Prostate gland (tissue), 2 donors: ENCODE measurements around the gene BMP6. TPM values are rescaled to one million over a fixed set of nuclear protein-coding genes. Genes with fewer than 3 reads are reported as not detected.
"Not testable (repeated sequence)": the region's sequence is repeated elsewhere in the genome, so short reads cannot be mapped to it uniquely, and the experiment has no call there.

ENCODE experiments used
- DNase-seq: peaks from one replicate; pipeline ENCODE4 v3.0.0-alpha.2; 2019; ENCODE audit warnings: low spot score
- H3K27ac ChIP-seq, 2 donors: fragments of 200-600 bp; sonication (generic); 2 replicates each; pipeline ENCODE4 v1.5.1; 2017 to 2019
- H3K27me3 ChIP-seq: fragments of 200-600 bp; sonication (generic); replicated peaks from 2 replicates; pipeline ENCODE4 v1.5.1; 2019; ENCODE audit not compliant: insufficient read depth
- H3K36me3 ChIP-seq, 2 donors: fragments of 200-600 bp; sonication (generic); 1 replicate in 1 of 2; 2 replicates in 1 of 2; pipeline versions ENCODE4 v1.5.1 to v1.8.1; 2017 to 2019
- H3K4me1 ChIP-seq: fragments of 200-600 bp; sonication (generic); replicated peaks from 2 replicates; pipeline ENCODE4 v1.5.1; 2019
- H3K4me3 ChIP-seq, 2 donors: fragments of 200-600 bp; sonication (generic); 2 replicates each; pipeline ENCODE4 v1.5.1; 2017 to 2019
- H3K9me3 ChIP-seq: fragments of 200-600 bp; sonication (generic); 2 replicates; pipeline ENCODE4 v1.5.1; 2017
- POLR2A ChIP-seq: fragments of 450-650 bp; IDR thresholded peaks from one replicate; pipeline ENCODE4 v1.6.1; 2016; ENCODE audit warnings: antibody characterized with exemption, mild to moderate bottlenecking
- POLR2AphosphoS5 ChIP-seq: sonication (generic); formaldehyde crosslinking; IDR thresholded peaks from one replicate; pipeline ENCODE4 v1.6.1; 2017; ENCODE audit warnings: antibody characterized with exemption
- WGBS: methylation state at CpG from one replicate; pipeline ENCODE4 v1.1.5; 2018; 5-methylcytosine and 5-hydroxymethylcytosine counted together
- intact Hi-C: fragments of 100-400 bp; cut with DNase I; formaldehyde crosslinking; loops from one replicate; pipeline ENCODE4 v1.14.2; 2022
- total RNA-seq, 2 donors: library from RNA; depleted of rRNA; stranded (reverse); fragments of >200 nt; gene quantifications; one replicate each; pipeline ENCODE4 v1.1.0, GENCODE V29; 2016
- TF ChIP-seq, protein P1 (sequence below), 4 experiments: fragments of 200-600 bp in 2 of 4; fragments of 450-650 bp in 2 of 4; sonication (generic) in 2 of 4; IDR thresholded peaks; 1 replicate in 3 of 4; 2 replicates in 1 of 4; pipeline ENCODE4 v1.5.1; 2016 to 2019; ENCODE audit warnings: antibody characterized with exemption in 4 of 4, mild to moderate bottlenecking in 2 of 4, moderate library complexity in 2 of 4

BMP6 gene
- total RNA-seq, 2 donors from 2014 or later: 0.36 to 10.2 TPM

DNA sequence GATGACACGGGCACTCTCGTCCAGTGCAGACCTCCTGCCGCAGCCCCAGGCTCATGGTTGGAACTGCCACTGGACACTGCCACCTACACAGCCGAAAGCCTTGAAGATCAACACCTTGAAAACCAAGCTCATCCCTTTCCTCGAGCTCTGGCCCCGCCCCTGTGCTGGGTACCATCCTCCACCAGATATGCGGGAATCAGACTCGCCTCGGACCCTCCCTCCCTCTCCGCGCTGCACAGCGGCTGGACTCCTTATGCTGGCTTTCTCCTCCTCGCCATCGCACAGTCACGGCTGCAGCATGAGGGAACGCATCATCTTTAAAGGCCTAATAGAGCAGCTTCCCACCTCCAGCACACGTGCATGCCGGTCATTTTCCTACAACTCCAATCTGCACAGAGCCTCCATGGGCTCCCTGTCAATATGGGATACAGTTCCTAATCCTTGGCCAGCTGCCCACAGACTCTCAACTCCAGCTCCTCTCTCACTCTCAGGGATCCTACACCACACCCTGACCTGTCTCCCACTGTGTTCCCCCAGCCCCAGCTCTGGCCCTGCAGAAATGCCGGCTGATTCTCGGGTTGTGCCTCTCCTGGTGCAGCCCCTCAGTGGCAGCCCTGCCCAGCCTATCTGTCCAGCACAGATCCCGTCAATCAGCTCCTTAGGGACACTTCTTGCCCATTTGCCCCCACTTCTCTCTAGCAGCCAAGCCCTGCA lies 161.5 kb downstream of the BMP6 start:
- H3K27ac ChIP-seq: no peak overlapping the region
- intact Hi-C loops: no loop called here
- no peaks in the 10 kb centered on the region for H3K27me3 ChIP-seq
- TF ChIP-seq, protein P1, sequence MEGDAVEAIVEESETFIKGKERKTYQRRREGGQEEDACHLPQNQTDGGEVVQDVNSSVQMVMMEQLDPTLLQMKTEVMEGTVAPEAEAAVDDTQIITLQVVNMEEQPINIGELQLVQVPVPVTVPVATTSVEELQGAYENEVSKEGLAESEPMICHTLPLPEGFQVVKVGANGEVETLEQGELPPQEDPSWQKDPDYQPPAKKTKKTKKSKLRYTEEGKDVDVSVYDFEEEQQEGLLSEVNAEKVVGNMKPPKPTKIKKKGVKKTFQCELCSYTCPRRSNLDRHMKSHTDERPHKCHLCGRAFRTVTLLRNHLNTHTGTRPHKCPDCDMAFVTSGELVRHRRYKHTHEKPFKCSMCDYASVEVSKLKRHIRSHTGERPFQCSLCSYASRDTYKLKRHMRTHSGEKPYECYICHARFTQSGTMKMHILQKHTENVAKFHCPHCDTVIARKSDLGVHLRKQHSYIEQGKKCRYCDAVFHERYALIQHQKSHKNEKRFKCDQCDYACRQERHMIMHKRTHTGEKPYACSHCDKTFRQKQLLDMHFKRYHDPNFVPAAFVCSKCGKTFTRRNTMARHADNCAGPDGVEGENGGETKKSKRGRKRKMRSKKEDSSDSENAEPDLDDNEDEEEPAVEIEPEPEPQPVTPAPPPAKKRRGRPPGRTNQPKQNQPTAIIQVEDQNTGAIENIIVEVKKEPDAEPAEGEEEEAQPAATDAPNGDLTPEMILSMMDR (IDR thresholded peaks at IDR 0.05): no peak
- TF ChIP-seq POLR2A (no peak), POLR2AphosphoS5 (no peak)
- no peak for DNase-seq
- H3K4me3 ChIP-seq: no peak overlapping the region
- 98% methylated on average over 21 of the region's 21 CpGs for WGBS
- H3K36me3 ChIP-seq: peaks cover 17 to 19% of the 10 kb centered on the region in 2 donors
- no peaks in the 10 kb centered on the region for H3K4me1 ChIP-seq
- H3K9me3 ChIP-seq: no peaks in the 10 kb centered on the region

DNA sequence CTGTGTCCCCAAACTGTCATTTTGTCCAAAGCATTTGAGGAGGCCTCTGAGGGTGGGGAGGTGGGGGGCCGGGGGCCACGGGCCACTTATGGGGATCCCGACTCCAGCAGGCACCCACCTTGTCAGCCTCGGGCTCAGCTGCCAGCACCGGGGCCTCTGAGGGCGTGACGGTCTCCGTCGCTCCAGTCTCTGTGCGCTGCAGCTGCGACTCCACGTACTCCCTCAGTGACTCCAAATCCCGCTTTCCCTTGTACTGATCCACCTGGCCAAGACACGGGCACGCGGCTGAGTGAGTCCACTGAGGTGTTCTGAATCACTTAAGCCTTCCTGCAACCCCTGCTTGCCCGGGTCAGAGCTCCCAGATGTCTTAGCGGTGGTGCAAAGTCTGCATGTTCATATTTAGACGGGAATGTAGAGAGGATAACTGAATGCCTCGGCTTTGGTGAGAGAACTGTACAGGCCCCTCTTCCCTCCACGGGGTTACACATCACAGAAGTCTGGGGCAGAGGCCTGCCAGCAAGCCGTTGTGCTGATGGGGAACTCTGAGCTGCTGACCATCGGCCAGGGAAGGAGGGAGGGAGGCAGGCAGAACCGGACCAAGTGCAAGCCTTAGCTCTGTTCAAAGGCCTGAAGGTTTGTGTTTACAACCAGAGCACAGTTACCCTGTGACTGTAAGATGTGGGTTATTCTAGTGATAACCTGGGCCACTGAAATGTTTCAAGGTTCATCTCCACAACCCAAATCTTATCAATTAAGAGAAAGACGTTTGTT lies 162.9 kb downstream of the BMP6 start:
- intact Hi-C loops: no loop called here
- 92% methylated on average over 25 of the region's 25 CpGs for WGBS
- TF ChIP-seq POLR2AphosphoS5 (no peak), POLR2A (no peak)
- TF ChIP-seq, protein P1 (IDR thresholded peaks at IDR 0.05): no peak
- no peak overlapping the region for H3K27ac ChIP-seq
- H3K36me3 ChIP-seq: peaks cover 4 to 19% of the 10 kb centered on the region in 2 donors
- DNase-seq: no peak
- H3K9me3 ChIP-seq: no peaks in the 10 kb centered on the region
- no peaks in the 10 kb centered on the region for H3K4me1 ChIP-seq
- no peaks in the 10 kb centered on the region for H3K27me3 ChIP-seq
- H3K4me3 ChIP-seq: no peak overlapping the region

DNA sequence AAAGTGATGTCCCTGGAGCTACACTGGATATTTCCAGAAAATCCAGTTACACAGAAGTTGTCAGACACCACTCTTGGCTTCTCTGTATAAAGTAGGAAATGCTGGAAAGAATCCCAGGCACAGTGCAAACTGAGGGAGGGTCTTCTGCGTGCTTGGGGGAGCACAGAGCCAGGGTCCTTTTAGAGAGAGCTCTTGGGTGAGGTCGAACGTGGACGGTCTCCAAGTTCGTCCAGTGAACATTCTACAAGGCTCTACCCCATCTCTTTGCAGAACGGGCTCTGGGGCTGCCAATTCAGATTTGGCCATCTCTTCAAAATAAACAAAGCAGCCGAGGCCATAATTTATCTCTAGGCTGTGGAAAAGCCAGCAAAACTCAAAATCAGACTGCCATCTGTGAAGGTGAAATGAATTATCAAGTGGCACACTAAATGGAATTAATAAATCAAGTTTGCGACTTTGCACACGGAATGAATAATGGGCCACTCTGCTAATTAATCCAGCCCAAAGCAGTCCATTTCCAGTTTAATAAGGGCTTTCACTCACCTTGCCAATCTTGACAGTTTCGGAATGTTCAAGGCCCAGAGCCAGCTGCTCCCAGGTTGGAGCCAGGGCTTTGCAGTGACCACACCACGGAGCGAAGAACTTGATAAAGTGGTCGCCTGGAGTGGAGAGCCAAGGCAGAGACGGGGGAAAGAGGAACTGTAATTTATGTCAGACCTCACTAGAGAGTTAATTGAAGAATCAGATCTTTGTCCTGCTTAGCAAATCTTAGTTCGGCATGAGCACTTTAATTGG lies 165.4 kb downstream of the BMP6 start:
- no peaks in the 10 kb centered on the region for H3K4me1 ChIP-seq
- H3K36me3 ChIP-seq: peaks cover 2 to 12% of the 10 kb centered on the region in 2 donors
- WGBS: 73% methylated on average over 15 of the region's 15 CpGs

DNA sequence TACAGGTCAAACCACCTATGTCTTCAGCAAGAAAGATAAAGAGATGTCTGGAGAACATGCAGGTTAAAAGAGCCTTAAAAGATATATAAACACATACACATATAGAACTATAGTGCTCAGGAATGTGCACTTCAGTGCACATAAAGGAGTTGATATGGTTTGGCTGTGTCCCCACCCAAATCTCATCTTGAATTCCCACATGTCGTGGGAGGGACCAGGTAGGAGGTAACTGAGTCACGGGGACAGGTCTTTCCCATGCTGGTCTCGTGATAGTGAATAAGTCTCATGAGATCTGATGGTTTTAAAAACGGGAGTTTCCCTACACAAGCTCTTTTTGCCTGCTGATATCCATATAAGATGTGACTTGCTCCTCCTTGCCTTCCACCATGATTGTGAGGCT lies 166.5 kb downstream of the BMP6 start:
- H3K27me3 ChIP-seq, H3K4me1 ChIP-seq, H3K4me3 ChIP-seq, intact Hi-C loops, DNase-seq, H3K27ac ChIP-seq, H3K9me3 ChIP-seq: not testable (repeated sequence)
- H3K36me3 ChIP-seq: peaks cover 0 to 12% of the 10 kb centered on the region in 2 donors
- WGBS: 94% methylated on average over 4 of the region's 4 CpGs

More for the DNA sequence above, 165.4 kb downstream of the BMP6 start:
- DNase-seq: no peak
- H3K9me3 ChIP-seq: no peaks in the 10 kb centered on the region
- H3K27ac ChIP-seq: no peak overlapping the region
- no peak overlapping the region for H3K4me3 ChIP-seq
- intact Hi-C loops: no loop called here
- TF ChIP-seq, protein P1 (IDR thresholded peaks at IDR 0.05): no peak
- TF ChIP-seq POLR2A (no peak), POLR2AphosphoS5 (no peak)
- no peaks in the 10 kb centered on the region for H3K27me3 ChIP-seq

DNA sequence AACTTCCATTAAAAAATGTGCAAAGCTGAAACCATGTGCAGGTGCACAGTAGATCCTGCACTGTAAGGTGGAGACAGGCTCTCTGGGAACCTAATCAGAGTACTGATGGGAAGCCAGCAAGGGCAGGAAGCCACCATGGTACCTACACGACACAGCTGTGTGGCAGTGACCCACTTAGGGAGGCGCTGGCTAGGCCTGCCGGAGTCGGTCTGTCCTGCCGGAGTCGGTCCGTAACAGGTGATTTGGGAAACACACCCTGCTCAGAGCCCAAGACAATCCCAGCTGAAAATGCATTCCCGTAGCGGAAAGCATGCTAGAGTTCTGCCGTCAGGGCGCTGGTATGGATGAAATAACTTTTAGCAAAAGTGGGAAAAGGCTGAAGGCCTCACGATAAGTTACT lies 167.4 kb downstream of the BMP6 start:
- no peaks in the 10 kb centered on the region for H3K9me3 ChIP-seq
- H3K36me3 ChIP-seq: peaks cover 0 to 7% of the 10 kb centered on the region in 2 donors
- no peak overlapping the region for H3K27ac ChIP-seq
- DNase-seq: no peak
- no peaks in the 10 kb centered on the region for H3K27me3 ChIP-seq
- no peak overlapping the region for H3K4me3 ChIP-seq
- WGBS: 91% methylated on average over 12 of the region's 12 CpGs
- TF ChIP-seq POLR2AphosphoS5: no peak
- TF ChIP-seq POLR2A: no peak
- TF ChIP-seq, protein P1 (IDR thresholded peaks at IDR 0.05): no peak
- no peaks in the 10 kb centered on the region for H3K4me1 ChIP-seq
- intact Hi-C loops: no loop called here
